HG03378 (cell line): ENCODE measurements around the gene KDR.

Experiments used
- ATAC-seq: cut with Tn5 transposase; IDR thresholded peaks from one replicate; pipeline ENCODE4 v1.9.1; 2021; ENCODE audit warnings: mild to moderate bottlenecking, moderate library complexity; ENCODE audit not compliant: unreplicated experiment

The KDR gene

GRCh38 chr4:55031158-55031557, 94.2 kb downstream of the KDR start:
- ATAC-seq = no peak

DNA sequence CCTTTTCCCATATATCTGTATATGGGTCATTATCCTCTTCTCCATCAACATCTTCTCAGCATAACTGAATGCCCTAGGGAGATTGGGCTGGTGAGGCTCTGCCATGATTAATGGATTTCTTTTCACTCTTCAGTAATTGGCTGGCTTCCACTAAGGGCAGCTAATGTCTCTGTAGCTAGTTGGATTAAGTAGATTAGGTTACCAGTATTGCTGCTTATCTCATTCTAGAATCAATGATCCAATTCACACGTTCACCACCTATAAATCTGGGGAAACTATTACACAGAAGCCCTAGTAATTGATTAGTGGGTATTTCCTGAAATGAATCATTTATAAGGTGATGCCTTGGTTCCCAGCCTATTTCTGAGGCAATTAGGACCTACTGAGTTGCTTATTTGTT, 94.8 kb downstream of the KDR start:
- no peak for ATAC-seq

DNA sequence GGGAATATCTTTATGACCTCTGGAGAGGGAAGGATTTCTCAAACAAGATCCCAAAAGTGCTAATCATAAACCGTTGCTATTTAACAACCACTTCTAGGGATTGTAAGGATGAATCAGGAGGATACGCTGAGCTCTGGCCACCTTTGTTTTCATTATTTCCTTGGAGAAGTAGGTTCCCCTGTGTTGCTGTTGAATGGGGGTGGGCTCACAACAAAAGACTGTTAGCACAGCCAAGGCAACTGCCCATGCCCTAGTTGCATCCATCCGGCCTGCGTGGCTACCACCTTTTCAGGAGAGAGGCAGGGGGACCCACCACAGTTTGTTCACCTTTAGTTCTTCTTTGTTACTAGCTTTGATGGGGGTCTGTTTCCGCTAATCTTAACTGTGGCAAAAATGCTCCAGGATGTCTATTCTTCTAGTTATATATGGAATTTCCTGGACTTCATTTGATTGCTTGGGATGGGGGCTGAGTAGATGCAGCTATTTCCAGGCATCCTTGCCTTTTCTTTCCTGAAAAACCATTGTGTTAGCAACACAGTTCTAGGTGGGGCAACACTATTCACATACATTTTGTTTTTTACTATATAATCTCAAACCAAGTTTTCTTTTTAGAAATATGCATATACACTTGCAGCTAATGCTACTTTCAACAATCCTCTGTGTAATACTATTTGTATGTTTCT, 95.4 kb downstream of the KDR start:
- ATAC-seq = no peak

GRCh38 chr4:55029321-55029720, 96.1 kb downstream of the KDR start:
- no peak for ATAC-seq
